PFSK-1 (cell line): ENCODE results near the gene NIPAL1.

Source experiments
- FOXP2 ChIP-seq: optimal IDR thresholded peaks from 2 replicates; pipeline ENCODE3; 2011; ENCODE audit warnings: borderline replicate concordance, control low read depth, inconsistent platforms; ENCODE audit not compliant: insufficient read depth; ENCODE audit errors: extremely low read length, extremely low read depth
- POLR2AphosphoS5 ChIP-seq: IDR thresholded peaks from 2 replicates; pipeline ENCODE4 v1.6.1; 2012; ENCODE audit warnings: low read depth, mild to moderate bottlenecking, control low read depth, low read length, moderate library complexity
- SIN3A ChIP-seq: IDR thresholded peaks from 2 replicates; pipeline ENCODE4 v1.6.1; 2012; ENCODE audit warnings: mild to moderate bottlenecking, low read length, moderate library complexity, borderline replicate concordance; ENCODE audit not compliant: insufficient read depth
- TAF1 ChIP-seq: IDR thresholded peaks from 2 replicates; pipeline ENCODE4 v1.6.1; 2012; ENCODE audit warnings: low read length, control low read depth, borderline replicate concordance; ENCODE audit not compliant: insufficient read depth
- TF ChIP-seq, protein P1 (sequence below), 2 experiments: IDR thresholded peaks; 2 replicates each; pipeline versions ENCODE4 v1.6.1 to v1.8.0; 2011 to 2012; ENCODE audit warnings: low read depth in 2 of 2, low read length in 2 of 2, control low read depth in 1 of 2, inconsistent platforms in 1 of 2, mild to moderate bottlenecking in 1 of 2, moderate library complexity in 1 of 2; ENCODE audit not compliant: insufficient read depth in 1 of 2

NIPAL1 gene

DNA sequence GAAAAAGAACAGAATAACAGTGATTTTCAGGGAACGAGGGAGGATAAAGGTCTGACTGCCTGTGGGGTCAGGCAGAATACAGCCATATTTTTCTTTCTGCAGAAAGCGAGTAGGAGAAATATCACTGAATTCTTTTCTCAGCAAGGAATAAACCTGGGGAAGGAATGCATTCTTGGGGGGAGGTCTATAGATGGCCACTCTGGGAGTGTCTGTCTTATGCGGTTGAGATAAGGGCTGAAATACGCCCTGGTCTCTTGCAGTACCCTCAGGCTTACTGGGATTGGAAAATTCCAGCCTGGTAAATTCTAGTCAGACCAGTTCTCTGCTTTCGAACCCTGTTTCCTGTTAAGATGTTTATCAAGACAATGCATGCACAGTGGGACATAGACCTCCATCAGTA, 26.4 kb upstream of the NIPAL1 start:
- TF ChIP-seq, protein P1, sequence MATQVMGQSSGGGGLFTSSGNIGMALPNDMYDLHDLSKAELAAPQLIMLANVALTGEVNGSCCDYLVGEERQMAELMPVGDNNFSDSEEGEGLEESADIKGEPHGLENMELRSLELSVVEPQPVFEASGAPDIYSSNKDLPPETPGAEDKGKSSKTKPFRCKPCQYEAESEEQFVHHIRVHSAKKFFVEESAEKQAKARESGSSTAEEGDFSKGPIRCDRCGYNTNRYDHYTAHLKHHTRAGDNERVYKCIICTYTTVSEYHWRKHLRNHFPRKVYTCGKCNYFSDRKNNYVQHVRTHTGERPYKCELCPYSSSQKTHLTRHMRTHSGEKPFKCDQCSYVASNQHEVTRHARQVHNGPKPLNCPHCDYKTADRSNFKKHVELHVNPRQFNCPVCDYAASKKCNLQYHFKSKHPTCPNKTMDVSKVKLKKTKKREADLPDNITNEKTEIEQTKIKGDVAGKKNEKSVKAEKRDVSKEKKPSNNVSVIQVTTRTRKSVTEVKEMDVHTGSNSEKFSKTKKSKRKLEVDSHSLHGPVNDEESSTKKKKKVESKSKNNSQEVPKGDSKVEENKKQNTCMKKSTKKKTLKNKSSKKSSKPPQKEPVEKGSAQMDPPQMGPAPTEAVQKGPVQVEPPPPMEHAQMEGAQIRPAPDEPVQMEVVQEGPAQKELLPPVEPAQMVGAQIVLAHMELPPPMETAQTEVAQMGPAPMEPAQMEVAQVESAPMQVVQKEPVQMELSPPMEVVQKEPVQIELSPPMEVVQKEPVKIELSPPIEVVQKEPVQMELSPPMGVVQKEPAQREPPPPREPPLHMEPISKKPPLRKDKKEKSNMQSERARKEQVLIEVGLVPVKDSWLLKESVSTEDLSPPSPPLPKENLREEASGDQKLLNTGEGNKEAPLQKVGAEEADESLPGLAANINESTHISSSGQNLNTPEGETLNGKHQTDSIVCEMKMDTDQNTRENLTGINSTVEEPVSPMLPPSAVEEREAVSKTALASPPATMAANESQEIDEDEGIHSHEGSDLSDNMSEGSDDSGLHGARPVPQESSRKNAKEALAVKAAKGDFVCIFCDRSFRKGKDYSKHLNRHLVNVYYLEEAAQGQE (IDR thresholded peaks at IDR 0.05; ENCODE audit: insufficient read depth in 1 of 2, low read depth in 2 of 2, low read length in 2 of 2): no peak
- TF ChIP-seq SIN3A (no peak), TAF1 (no peak), POLR2AphosphoS5 (no peak), FOXP2 (no peak)

DNA sequence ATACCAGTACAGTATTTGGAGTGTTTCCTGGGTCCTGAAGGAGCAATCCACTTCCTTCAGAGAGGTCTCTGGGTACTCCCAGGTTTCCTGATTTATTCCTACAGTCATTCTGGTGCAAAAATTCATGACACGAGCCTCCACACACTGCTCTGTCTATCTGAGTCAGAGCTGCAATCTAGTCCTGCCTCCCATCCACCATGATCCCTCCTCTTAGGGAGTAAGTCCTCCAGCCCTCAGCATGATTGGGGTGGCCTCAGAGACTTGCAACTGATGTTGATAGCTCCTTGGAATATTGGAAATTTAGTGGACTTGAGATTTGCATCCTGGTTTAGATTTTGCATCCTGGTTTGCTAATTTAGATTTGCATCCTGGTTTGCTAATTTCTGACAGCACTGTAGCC, 20.6 kb upstream of the NIPAL1 start:
- TF ChIP-seq FOXP2 (no peak), TAF1 (no peak), POLR2AphosphoS5 (no peak), SIN3A (no peak)
- TF ChIP-seq, protein P1 (IDR thresholded peaks at IDR 0.05; ENCODE audit: insufficient read depth in 1 of 2, low read depth in 2 of 2, low read length in 2 of 2): no peak

DNA sequence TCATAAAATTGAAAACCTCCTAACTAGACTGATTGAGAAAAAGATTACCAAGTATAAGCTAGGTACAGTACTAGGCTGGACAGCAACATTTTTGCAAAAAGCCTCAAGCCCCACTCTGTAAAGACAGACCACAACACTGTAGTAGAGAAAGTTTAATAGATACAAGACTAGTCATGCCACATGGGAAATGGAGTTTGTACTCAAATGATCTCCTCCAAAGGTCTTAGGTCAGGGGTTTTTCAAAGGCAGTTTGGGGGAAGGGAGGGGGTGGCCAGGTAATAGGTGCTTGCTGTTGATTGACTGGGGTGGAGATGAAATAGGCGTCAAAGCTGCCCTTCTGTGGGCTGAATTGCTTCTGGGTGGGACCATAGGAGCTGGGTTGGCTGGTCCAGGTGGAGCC, 14.3 kb upstream of the NIPAL1 start:
- TF ChIP-seq POLR2AphosphoS5 (no peak), FOXP2 (no peak), SIN3A (no peak), TAF1 (no peak)
- TF ChIP-seq, protein P1 (IDR thresholded peaks at IDR 0.05; ENCODE audit: insufficient read depth in 1 of 2, low read depth in 2 of 2, low read length in 2 of 2): no peak

DNA sequence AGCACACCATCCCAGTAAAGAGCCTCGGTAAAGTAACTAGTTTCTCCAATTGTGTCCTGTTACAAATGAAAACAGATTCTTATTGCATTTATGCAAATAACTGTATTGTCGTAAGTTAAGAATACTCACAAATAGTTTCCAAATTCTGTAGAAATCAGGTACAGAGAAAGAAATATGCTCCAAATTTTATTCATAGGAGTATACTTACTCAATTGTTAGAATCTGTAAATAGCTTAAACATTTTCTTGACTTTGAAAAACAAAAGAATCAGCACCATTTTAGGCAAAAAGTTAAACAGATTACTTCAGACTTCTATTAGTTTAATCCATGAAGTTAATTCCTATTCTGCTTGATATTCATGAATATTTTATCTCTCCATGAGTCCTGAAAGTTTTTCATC, 10.8 kb upstream of the NIPAL1 start:
- TF ChIP-seq SIN3A (no peak), POLR2AphosphoS5 (no peak), FOXP2 (no peak), TAF1 (no peak)
- TF ChIP-seq, protein P1 (IDR thresholded peaks at IDR 0.05; ENCODE audit: insufficient read depth in 1 of 2, low read depth in 2 of 2, low read length in 2 of 2): no peak
